Heart left ventricle (tissue), 13 donors: ENCODE measurements around the gene C1orf167.

ENCODE experiments used
- CTCF ChIP-seq, 12 donors: fragments of 200-600 bp; sonication (generic) in 4 of 12; IDR thresholded peaks; one replicate each; pipeline versions ENCODE4 v1.5.0 to v1.8.0; 2018 to 2022; ENCODE audit warnings: antibody characterized with exemption in 12 of 12, mild to moderate bottlenecking in 5 of 12
- POLR2A ChIP-seq, 2 donors: fragments of 450-650 bp; IDR thresholded peaks; one replicate each; pipeline ENCODE4 v1.6.1; 2017; ENCODE audit warnings: antibody characterized with exemption in 2 of 2, mild to moderate bottlenecking in 2 of 2, moderate library complexity in 2 of 2
- donor health status: ischemic (EF 13 %, LVEDD 7.1; RV severe dilation, severe dysfunction).
- donor health status: DM: no; HTN: yes; CAD: no.
- donor health status: DM: no; HTN: no; CAD: no.
- donor health status: ischemic (EF 25% LVEDD 6.9; RV normal size, moderate dysfunction).
- donor health status: ischemic (EF 25% LVEDD 5.7; RV mildly dilated, moderate dysfunction).
- donor health status: ischemic (EF 35%, LVEDD 5.7; RV mildly dilated, moderate dysfunction).
- donor health status: nonischemic (EF 11% LVEDD 7.7; RV severe dilation, severe dysfunction).
- donor health status: DM: yes; HTN: yes; CAD: no.
- donor health status: PGD.
- donor health status: ischemic (EF 29% LVEDD 5.4; RV normal size, mild dysfunction).
- donor health status: nonischemic (EF 23%, LVEDD 6.1; RV moderate dilation, normal function).

- no peak for TF ChIP-seq CTCF (IDR thresholded peaks at IDR 0.05)
- no peak for TF ChIP-seq POLR2A (IDR thresholded peaks at IDR 0.05)
Measured at GRCh38 chr1:11794446-11795237, 32.6 kb downstream of the C1orf167 start.
